Stomach (tissue), 4 donors: Measurements from ENCODE around the gene CEP41.

ENCODE experiments used
- EP300 ChIP-seq: sonication (generic); formaldehyde crosslinking; IDR thresholded peaks from one replicate; pipeline ENCODE4 v1.6.1; 2017; ENCODE audit warnings: antibody characterized with exemption
- POLR2A ChIP-seq, 4 donors: fragments of 450-650 bp; IDR thresholded peaks; one replicate each; pipeline ENCODE4 v1.6.1; 2016; ENCODE audit warnings: antibody characterized with exemption in 4 of 4, control low read depth in 2 of 4, mild to moderate bottlenecking in 1 of 4, moderate library complexity in 1 of 4
- POLR2AphosphoS5 ChIP-seq, 3 donors: sonication (generic); formaldehyde crosslinking; IDR thresholded peaks; one replicate each; pipeline ENCODE4 v1.6.1; 2016; ENCODE audit warnings: antibody characterized with exemption in 3 of 3
- TF ChIP-seq, protein P1 (sequence below), 7 experiments: fragments of 450-650 bp in 4 of 7; fragments of 200-600 bp in 3 of 7; sonication (generic) in 3 of 7; IDR thresholded peaks; one replicate each; pipeline ENCODE4 v1.5.1; 2016 to 2019; ENCODE audit warnings: antibody characterized with exemption in 7 of 7, control low read depth in 2 of 7, mild to moderate bottlenecking in 1 of 7

DNA sequence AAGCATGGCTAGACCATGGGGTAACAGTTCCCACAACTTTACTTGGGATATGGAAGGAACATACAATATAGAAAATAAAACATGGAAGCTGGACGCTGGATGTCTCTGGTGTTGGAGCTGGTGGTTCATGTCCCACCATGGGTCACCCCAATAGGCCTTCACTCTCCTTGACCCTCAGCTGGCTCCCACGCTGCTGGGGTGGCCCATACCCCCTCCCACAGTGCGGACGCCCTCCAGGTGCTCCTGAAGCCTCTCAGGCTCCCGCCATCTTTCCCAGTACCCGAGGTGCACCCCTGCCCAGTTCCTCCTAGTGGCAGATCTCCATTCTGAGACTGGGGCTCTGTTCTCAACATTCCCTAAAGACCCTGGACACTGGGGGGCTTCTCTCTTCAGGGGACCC, 66.3 kb downstream of the CEP41 start:
- TF ChIP-seq POLR2A (IDR thresholded peaks at IDR 0.05) (no peak), EP300 (no peak), POLR2AphosphoS5 (IDR thresholded peaks at IDR 0.05) (no peak)
- TF ChIP-seq, protein P1, sequence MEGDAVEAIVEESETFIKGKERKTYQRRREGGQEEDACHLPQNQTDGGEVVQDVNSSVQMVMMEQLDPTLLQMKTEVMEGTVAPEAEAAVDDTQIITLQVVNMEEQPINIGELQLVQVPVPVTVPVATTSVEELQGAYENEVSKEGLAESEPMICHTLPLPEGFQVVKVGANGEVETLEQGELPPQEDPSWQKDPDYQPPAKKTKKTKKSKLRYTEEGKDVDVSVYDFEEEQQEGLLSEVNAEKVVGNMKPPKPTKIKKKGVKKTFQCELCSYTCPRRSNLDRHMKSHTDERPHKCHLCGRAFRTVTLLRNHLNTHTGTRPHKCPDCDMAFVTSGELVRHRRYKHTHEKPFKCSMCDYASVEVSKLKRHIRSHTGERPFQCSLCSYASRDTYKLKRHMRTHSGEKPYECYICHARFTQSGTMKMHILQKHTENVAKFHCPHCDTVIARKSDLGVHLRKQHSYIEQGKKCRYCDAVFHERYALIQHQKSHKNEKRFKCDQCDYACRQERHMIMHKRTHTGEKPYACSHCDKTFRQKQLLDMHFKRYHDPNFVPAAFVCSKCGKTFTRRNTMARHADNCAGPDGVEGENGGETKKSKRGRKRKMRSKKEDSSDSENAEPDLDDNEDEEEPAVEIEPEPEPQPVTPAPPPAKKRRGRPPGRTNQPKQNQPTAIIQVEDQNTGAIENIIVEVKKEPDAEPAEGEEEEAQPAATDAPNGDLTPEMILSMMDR (IDR thresholded peaks at IDR 0.05), result no peak
